ENCODE results near the gene DCLK2. TPM values are rescaled to one million over a fixed set of nuclear protein-coding genes. Genes with fewer than 3 reads are reported as not detected.

Gene DCLK2
- total and polyA plus RNA-seq, 2 of the 4 experiments (the other 2 are of a cell fraction) = 11.3 to 15.5 TPM

DNA sequence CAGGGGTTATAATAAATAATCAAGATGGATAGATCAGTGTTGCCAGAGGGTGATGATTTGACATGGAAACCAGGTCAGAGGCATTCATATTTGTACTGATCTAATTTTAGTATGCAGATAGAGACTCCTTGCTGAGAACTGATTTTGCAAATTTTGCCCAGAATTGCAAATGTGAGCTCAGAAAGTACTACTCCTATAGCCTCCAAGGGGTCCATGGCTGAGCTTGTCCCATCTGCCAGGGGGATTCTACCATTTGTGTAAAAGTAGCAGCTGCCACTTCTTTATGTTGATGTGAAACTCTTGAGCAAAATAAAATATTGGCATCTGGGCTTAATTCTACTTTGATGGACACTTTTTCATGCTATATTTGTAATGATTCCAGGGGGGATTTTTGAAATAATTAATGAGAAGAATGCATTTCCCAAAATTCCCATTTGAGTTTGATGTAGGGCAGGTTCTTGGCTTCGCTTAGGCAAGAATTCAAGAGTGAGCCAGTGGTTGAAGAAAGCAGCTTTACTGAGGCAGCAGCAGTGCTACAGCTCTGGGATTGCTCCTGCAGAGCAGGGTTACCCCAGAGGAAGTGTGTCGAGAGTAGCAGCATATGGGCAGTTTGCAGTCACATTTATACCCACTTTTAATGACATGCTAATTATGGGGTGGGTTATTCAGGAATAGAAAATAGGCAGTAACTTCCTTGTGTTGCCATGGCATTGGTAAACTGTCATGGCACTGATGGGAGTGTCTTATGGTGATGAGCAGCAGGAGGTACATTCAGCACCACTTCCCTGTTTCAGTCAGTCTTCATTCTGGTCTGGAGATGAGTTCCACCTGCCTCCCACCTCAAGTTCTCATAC, 38.7 kb upstream of the DCLK2 start:
- H2AK9ac ChIP-seq (replicated peaks; ENCODE audit: low read depth, low read length, poor library complexity) = no peak overlapping the region
- H2BK120ac ChIP-seq (ENCODE audit: low read depth, low read length) = no peak overlapping the region
- H2BK15ac ChIP-seq (ENCODE audit: low read depth, low read length) = no peak overlapping the region
- no peaks in the 10 kb centered on the region for H4K20me1 ChIP-seq (ENCODE audit: insufficient read depth, low read length)
- H3K14ac ChIP-seq (replicated peaks; ENCODE audit: low read depth, low read length) = no peak overlapping the region
- H3K4me2 ChIP-seq (ENCODE audit: low read depth, low read length) = no peak overlapping the region
- ChIA-PET POLR2A (ENCODE audit: unreplicated experiment) (no interaction called here), CTCF (no interaction called here)
- WGBS, 2 experiments (ENCODE audit: extremely low coverage in 2 of 2, insufficient read length in 1 of 2) = 50% methylated on average over 1 of the region's 2 CpGs; no CpG with 5 or more reads in 1 of the 2 experiments
- H3K9me3 ChIP-seq (ENCODE audit: control insufficient read depth, insufficient read depth, low read length) = no peaks in the 10 kb centered on the region
- H3K4me1 ChIP-seq (ENCODE audit: control insufficient read depth, insufficient read depth, low read length) = no peaks in the 10 kb centered on the region
- no peaks in the 10 kb centered on the region for H3K79me1 ChIP-seq (ENCODE audit: low read depth in 1 of 2, low read length in 2 of 2)
- H3K56ac ChIP-seq (ENCODE audit: extremely low read depth, insufficient read depth, low read length) = no peak overlapping the region
- H3K4me3 ChIP-seq (ENCODE audit: insufficient read depth, low read depth, low read length) = no peak overlapping the region
- H3K36me3 ChIP-seq (ENCODE audit: control insufficient read depth, insufficient read depth, low read length) = no peaks in the 10 kb centered on the region
- H3K18ac ChIP-seq (ENCODE audit: low read depth, low read length) = no peak overlapping the region
- H2AFZ ChIP-seq (replicated peaks; ENCODE audit: low read length, poor library complexity) = no peak overlapping the region
- no peak for ATAC-seq (ENCODE audit: low read depth)
- H3K9ac ChIP-seq (ENCODE audit: low read depth, low read length) = no peak overlapping the region
- no peak overlapping the region for H3K23ac ChIP-seq (ENCODE audit: low read depth, low read length)
- H4K5ac ChIP-seq (ENCODE audit: low read depth, low read length) = no peak overlapping the region
- H4K8ac ChIP-seq (ENCODE audit: low read depth in 2 of 2, low read length in 2 of 2) = no peak overlapping the region
- H2AK5ac ChIP-seq (ENCODE audit: low read depth, low read length) = no peak overlapping the region
- TF ChIP-seq RCOR1 (IDR thresholded peaks at IDR 0.05; ENCODE audit: insufficient replicate concordance, low read length) = no peak
- TF ChIP-seq RAD21 (IDR thresholded peaks at IDR 0.05; ENCODE audit: low read length) = no peak
- TF ChIP-seq, protein P1, sequence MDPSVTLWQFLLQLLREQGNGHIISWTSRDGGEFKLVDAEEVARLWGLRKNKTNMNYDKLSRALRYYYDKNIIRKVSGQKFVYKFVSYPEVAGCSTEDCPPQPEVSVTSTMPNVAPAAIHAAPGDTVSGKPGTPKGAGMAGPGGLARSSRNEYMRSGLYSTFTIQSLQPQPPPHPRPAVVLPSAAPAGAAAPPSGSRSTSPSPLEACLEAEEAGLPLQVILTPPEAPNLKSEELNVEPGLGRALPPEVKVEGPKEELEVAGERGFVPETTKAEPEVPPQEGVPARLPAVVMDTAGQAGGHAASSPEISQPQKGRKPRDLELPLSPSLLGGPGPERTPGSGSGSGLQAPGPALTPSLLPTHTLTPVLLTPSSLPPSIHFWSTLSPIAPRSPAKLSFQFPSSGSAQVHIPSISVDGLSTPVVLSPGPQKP (IDR thresholded peaks at IDR 0.05; ENCODE audit: borderline replicate concordance, low read depth, low read length) = no peak
- TF ChIP-seq MXI1 (IDR thresholded peaks at IDR 0.05; ENCODE audit: borderline replicate concordance, low read depth, low read length) = no peak
- TF ChIP-seq NFE2L2 (IDR thresholded peaks at IDR 0.05; ENCODE audit: low read depth, low read length) = no peak
- no peak for TF ChIP-seq FOS (IDR thresholded peaks at IDR 0.05; ENCODE audit: low read depth, low read length)
- TF ChIP-seq POLR2A (IDR thresholded peaks at IDR 0.05; ENCODE audit: low read depth, low read length) = no peak
- TF ChIP-seq RFX5 (IDR thresholded peaks at IDR 0.05; ENCODE audit: low read depth, low read length) = no peak
- no peak for TF ChIP-seq MAFK (IDR thresholded peaks at IDR 0.05; ENCODE audit: low read depth, low read length)
- TF ChIP-seq CEBPB (IDR thresholded peaks at IDR 0.05; ENCODE audit: low read depth, low read length) = no peak
- TF ChIP-seq SMC3 (IDR thresholded peaks at IDR 0.05; ENCODE audit: low read depth, low read length) = no peak
- no peak for TF ChIP-seq MAZ (IDR thresholded peaks at IDR 0.05; ENCODE audit: borderline replicate concordance, low read depth, low read length)
- TF ChIP-seq, protein P2, sequence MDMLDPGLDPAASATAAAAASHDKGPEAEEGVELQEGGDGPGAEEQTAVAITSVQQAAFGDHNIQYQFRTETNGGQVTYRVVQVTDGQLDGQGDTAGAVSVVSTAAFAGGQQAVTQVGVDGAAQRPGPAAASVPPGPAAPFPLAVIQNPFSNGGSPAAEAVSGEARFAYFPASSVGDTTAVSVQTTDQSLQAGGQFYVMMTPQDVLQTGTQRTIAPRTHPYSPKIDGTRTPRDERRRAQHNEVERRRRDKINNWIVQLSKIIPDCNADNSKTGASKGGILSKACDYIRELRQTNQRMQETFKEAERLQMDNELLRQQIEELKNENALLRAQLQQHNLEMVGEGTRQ (IDR thresholded peaks at IDR 0.05; ENCODE audit: low read depth, low read length) = no peak
- no peak for TF ChIP-seq BHLHE40 (IDR thresholded peaks at IDR 0.05; ENCODE audit: low read depth, low read length)
- TF ChIP-seq, protein P3, sequence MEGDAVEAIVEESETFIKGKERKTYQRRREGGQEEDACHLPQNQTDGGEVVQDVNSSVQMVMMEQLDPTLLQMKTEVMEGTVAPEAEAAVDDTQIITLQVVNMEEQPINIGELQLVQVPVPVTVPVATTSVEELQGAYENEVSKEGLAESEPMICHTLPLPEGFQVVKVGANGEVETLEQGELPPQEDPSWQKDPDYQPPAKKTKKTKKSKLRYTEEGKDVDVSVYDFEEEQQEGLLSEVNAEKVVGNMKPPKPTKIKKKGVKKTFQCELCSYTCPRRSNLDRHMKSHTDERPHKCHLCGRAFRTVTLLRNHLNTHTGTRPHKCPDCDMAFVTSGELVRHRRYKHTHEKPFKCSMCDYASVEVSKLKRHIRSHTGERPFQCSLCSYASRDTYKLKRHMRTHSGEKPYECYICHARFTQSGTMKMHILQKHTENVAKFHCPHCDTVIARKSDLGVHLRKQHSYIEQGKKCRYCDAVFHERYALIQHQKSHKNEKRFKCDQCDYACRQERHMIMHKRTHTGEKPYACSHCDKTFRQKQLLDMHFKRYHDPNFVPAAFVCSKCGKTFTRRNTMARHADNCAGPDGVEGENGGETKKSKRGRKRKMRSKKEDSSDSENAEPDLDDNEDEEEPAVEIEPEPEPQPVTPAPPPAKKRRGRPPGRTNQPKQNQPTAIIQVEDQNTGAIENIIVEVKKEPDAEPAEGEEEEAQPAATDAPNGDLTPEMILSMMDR (conservative IDR thresholded peaks at IDR 0.05; ENCODE audit: low read depth, low read length) = no peak
- TF ChIP-seq CHD1 (IDR thresholded peaks at IDR 0.05; ENCODE audit: low read depth, low read length) = no peak
- DNase-seq = no peak
- no peak overlapping the region for H2BK5ac ChIP-seq (ENCODE audit: low read depth, low read length, poor library complexity, severe bottlenecking)
- H4K91ac ChIP-seq (ENCODE audit: insufficient read depth, low read depth, low read length) = no peak overlapping the region
- no peaks in the 10 kb centered on the region for H3K27me3 ChIP-seq (ENCODE audit: control insufficient read depth, insufficient read depth, low read length)
- H2BK20ac ChIP-seq (ENCODE audit: low read depth, low read length) = no peak overlapping the region
- BruUV-seq (replicated peaks) = no TSS peak
- H3K4ac ChIP-seq (ENCODE audit: low read depth, low read length) = no peak overlapping the region
- in situ Hi-C loops (cut with MboI; ENCODE audit: low sequenced_read_pairs) (no loop called here), intact Hi-C loops (cut with micrococcal nuclease) (no loop called here), dilution Hi-C loops (cut with HindIII; ENCODE audit: low sequenced_read_pairs, unreplicated experiment) (no loop called here)
- H3K27ac ChIP-seq (ENCODE audit: insufficient read depth, low read length) = no peak overlapping the region
- no peaks in the 10 kb centered on the region for H3K9me1 ChIP-seq (ENCODE audit: insufficient read depth, low read length)

Measured in IMR-90 (cell line).